OCI-LY3 (cell line): Measurements from ENCODE around the gene EPB41L5.

Experiments used
- EZH2phosphoT487 ChIP-seq: fragments of 200-600 bp; shearing (Covaris generic); IDR thresholded peaks from 2 replicates; pipeline ENCODE4 v1.6.1; 2018; ENCODE audit warnings: antibody characterized with exemption, mixed run types, low read depth
- TF ChIP-seq, protein P1 (sequence below): fragments of 200-600, 300-600 bp; sonication (generic); IDR thresholded peaks from 2 replicates; pipeline ENCODE4 v1.5.1; 2014; ENCODE audit warnings: antibody characterized with exemption, low read length, low read depth

GRCh38 chr2:120034027-120034426 is 21.1 kb downstream of the EPB41L5 start:
- TF ChIP-seq, protein P1, sequence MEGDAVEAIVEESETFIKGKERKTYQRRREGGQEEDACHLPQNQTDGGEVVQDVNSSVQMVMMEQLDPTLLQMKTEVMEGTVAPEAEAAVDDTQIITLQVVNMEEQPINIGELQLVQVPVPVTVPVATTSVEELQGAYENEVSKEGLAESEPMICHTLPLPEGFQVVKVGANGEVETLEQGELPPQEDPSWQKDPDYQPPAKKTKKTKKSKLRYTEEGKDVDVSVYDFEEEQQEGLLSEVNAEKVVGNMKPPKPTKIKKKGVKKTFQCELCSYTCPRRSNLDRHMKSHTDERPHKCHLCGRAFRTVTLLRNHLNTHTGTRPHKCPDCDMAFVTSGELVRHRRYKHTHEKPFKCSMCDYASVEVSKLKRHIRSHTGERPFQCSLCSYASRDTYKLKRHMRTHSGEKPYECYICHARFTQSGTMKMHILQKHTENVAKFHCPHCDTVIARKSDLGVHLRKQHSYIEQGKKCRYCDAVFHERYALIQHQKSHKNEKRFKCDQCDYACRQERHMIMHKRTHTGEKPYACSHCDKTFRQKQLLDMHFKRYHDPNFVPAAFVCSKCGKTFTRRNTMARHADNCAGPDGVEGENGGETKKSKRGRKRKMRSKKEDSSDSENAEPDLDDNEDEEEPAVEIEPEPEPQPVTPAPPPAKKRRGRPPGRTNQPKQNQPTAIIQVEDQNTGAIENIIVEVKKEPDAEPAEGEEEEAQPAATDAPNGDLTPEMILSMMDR: no peak
- TF ChIP-seq EZH2phosphoT487: no peak
